GM04503 (cell line): ENCODE measurements around the gene NXPH1.

ENCODE experiments used
- DNase-seq: peaks from one replicate; pipeline ENCODE4 v3.0.0-alpha.2; 2012; ENCODE audit warnings: low read depth

The NXPH1 gene

GRCh38 chr7:8507566-8507965 is 74.2 kb downstream of the NXPH1 start:
- DNase-seq = no peak

GRCh38 chr7:8509621-8510020 is 76.2 kb downstream of the NXPH1 start:
- DNase-seq = no peak

GRCh38 chr7:8511855-8512254 is 78.4 kb downstream of the NXPH1 start:
- DNase-seq = no peak

- no peak for DNase-seq
These were observed 81.5 kb downstream of the NXPH1 start for GRCh38 chr7:8514781-8515519.

GRCh38 chr7:8515640-8516185 is 82.3 kb downstream of the NXPH1 start:
- DNase-seq = no peak

- DNase-seq = no peak
These were observed 83.6 kb downstream of the NXPH1 start for GRCh38 chr7:8516976-8517375.

- DNase-seq = no peak
These were observed 94.9 kb downstream of the NXPH1 start for GRCh38 chr7:8528311-8528710.

GRCh38 chr7:8531991-8532515 is 98.6 kb downstream of the NXPH1 start:
- no peak for DNase-seq

GRCh38 chr7:8536431-8536830 is 103.0 kb downstream of the NXPH1 start:
- no peak for DNase-seq

- DNase-seq = no peak
These were observed 115.6 kb downstream of the NXPH1 start for GRCh38 chr7:8549046-8549445.

GRCh38 chr7:8560501-8560900 is 127.1 kb downstream of the NXPH1 start:
- DNase-seq = no peak

GRCh38 chr7:8561449-8561848 is 128.0 kb downstream of the NXPH1 start:
- DNase-seq = no peak

GRCh38 chr7:8564281-8564680 is 130.9 kb downstream of the NXPH1 start:
- DNase-seq = no peak

- no peak for DNase-seq
These were observed 132.6 kb downstream of the NXPH1 start for GRCh38 chr7:8566016-8566415.

- no peak for DNase-seq
These were observed 134.2 kb downstream of the NXPH1 start for GRCh38 chr7:8567626-8568025.

GRCh38 chr7:8579661-8580194 is 146.3 kb downstream of the NXPH1 start:
- no peak for DNase-seq

GRCh38 chr7:8581842-8582241 is 148.4 kb downstream of the NXPH1 start:
- no peak for DNase-seq

GRCh38 chr7:8582728-8583127 is 149.3 kb downstream of the NXPH1 start:
- no peak for DNase-seq

GRCh38 chr7:8585591-8585990 is 152.2 kb downstream of the NXPH1 start:
- no peak for DNase-seq

GRCh38 chr7:8590225-8590624 is 156.8 kb downstream of the NXPH1 start:
- no peak for DNase-seq

GRCh38 chr7:8590791-8591190 is 157.4 kb downstream of the NXPH1 start:
- DNase-seq = no peak

- DNase-seq = no peak
These were observed 157.9 kb downstream of the NXPH1 start for GRCh38 chr7:8591289-8591688.

GRCh38 chr7:8592167-8592566 is 158.8 kb downstream of the NXPH1 start:
- DNase-seq = no peak

- no peak for DNase-seq
These were observed 160.7 kb downstream of the NXPH1 start for GRCh38 chr7:8594115-8594514.
